Suprapubic skin (tissue), 4 donors: ENCODE data around the gene DAO. TPM values are rescaled to one million over a fixed set of nuclear protein-coding genes. Genes with fewer than 3 reads are reported as not detected.

ENCODE experiments used
- DNase-seq, 2 donors: peaks; one replicate each; pipeline ENCODE4 v3.0.0-alpha.2; 2019; ENCODE audit warnings: low spot score in 2 of 2
- H3K27ac ChIP-seq: fragments of 200-600 bp; sonication (generic); one replicate; pipeline ENCODE4 v1.5.1; 2019
- H3K27me3 ChIP-seq: fragments of 200-600 bp; sonication (generic); one replicate; pipeline ENCODE4 v1.5.1; 2019
- H3K36me3 ChIP-seq: fragments of 200-600 bp; sonication (generic); one replicate; pipeline ENCODE4 v1.5.1; 2019
- H3K4me1 ChIP-seq: fragments of 200-600 bp; sonication (generic); one replicate; pipeline ENCODE4 v1.5.1; 2019
- H3K4me3 ChIP-seq: fragments of 200-600 bp; sonication (generic); one replicate; pipeline ENCODE4 v1.5.1; 2019; ENCODE audit warnings: mild to moderate bottlenecking
- H3K9me3 ChIP-seq: fragments of 200-600 bp; sonication (generic); one replicate; pipeline ENCODE4 v1.5.1; 2019
- CTCF ChIP-seq, 2 donors: fragments of 200-600 bp in 1 of 2; fragments of 450-650 bp in 1 of 2; sonication (generic) in 1 of 2; IDR thresholded peaks; one replicate each; pipeline ENCODE4 v1.5.1; 2016 to 2019; ENCODE audit warnings: antibody characterized with exemption in 2 of 2, mild to moderate bottlenecking in 1 of 2, moderate library complexity in 1 of 2
- EP300 ChIP-seq: sonication (generic); formaldehyde crosslinking; IDR thresholded peaks from one replicate; pipeline ENCODE4 v1.6.1; 2017; ENCODE audit warnings: antibody characterized with exemption
- POLR2A ChIP-seq, 2 donors: fragments of 450-650 bp; IDR thresholded peaks; one replicate each; pipeline ENCODE4 v1.6.1; 2017; ENCODE audit warnings: antibody characterized with exemption in 2 of 2, mild to moderate bottlenecking in 2 of 2, moderate library complexity in 2 of 2
- POLR2AphosphoS5 ChIP-seq, 3 donors: sonication (generic); formaldehyde crosslinking; IDR thresholded peaks; one replicate each; pipeline ENCODE4 v1.6.1; 2017; ENCODE audit warnings: antibody characterized with exemption in 3 of 3
- WGBS: methylation state at CpG from one replicate; pipeline ENCODE4 v1.1.5; 2018; 5-methylcytosine and 5-hydroxymethylcytosine counted together
- total RNA-seq, 4 donors: library from RNA; depleted of rRNA; stranded (reverse); fragments of >200 nt; gene quantifications; one replicate each; pipeline ENCODE4 v1.1.0, GENCODE V29; 2016

The DAO gene
- total RNA-seq, 4 donors from 2014 or later: not detected

- Histone ChIP-seq H3K9me3 (no peaks in the 10 kb centered on the region), H3K27me3 (no peaks in the 10 kb centered on the region), H3K4me1 (no peaks in the 10 kb centered on the region), H3K4me3 (no peak overlapping the region), H3K36me3 (no peaks in the 10 kb centered on the region), H3K27ac (no peak overlapping the region)
- TF ChIP-seq POLR2AphosphoS5 (IDR thresholded peaks at IDR 0.05) (no peak), POLR2A (IDR thresholded peaks at IDR 0.05) (no peak), EP300 (no peak), CTCF (IDR thresholded peaks at IDR 0.05) (no peak)
- DNase-seq: no peak
- 92% methylated on average over 1 of the region's 2 CpGs for WGBS
Observed at GRCh38 chr12:108890208-108890607, 10.3 kb downstream of the DAO start.

GRCh38 chr12:108895220-108895802, 15.4 kb downstream of the DAO start:
- no peak overlapping the region for H3K4me3 ChIP-seq
- no peak overlapping the region for H3K27ac ChIP-seq
- H3K9me3 ChIP-seq: no peaks in the 10 kb centered on the region
- 72% methylated on average over 5 of the region's 5 CpGs for WGBS
- peaks cover 6% of the 10 kb centered on the region for H3K27me3 ChIP-seq
- no peaks in the 10 kb centered on the region for H3K36me3 ChIP-seq
- H3K4me1 ChIP-seq: no peaks in the 10 kb centered on the region
- no peak for DNase-seq
- no peak for TF ChIP-seq EP300
- no peak for TF ChIP-seq CTCF (IDR thresholded peaks at IDR 0.05)
- TF ChIP-seq POLR2A (IDR thresholded peaks at IDR 0.05): no peak

- DNase-seq: no peak
- peaks cover 11% of the 10 kb centered on the region for H3K27me3 ChIP-seq
- no peaks in the 10 kb centered on the region for H3K4me1 ChIP-seq
- H3K36me3 ChIP-seq: no peaks in the 10 kb centered on the region
- TF ChIP-seq CTCF (IDR thresholded peaks at IDR 0.05) (no peak), EP300 (no peak), POLR2AphosphoS5 (IDR thresholded peaks at IDR 0.05) (no peak), POLR2A (IDR thresholded peaks at IDR 0.05) (no peak)
- no peak overlapping the region for H3K4me3 ChIP-seq
- 28% methylated on average over 8 of the region's 8 CpGs for WGBS
- H3K27ac ChIP-seq: no peak overlapping the region
- H3K9me3 ChIP-seq: no peaks in the 10 kb centered on the region
Observed at GRCh38 chr12:108896336-108896735, 16.4 kb downstream of the DAO start.

- DNase-seq: no peak
- no peaks in the 10 kb centered on the region for H3K9me3 ChIP-seq
- H3K4me3 ChIP-seq: no peak overlapping the region
- H3K27me3 ChIP-seq: peaks cover 11% of the 10 kb centered on the region
- whole genome bisulfite sequencing: 88% methylated on average over 4 of the region's 4 CpGs
- no peak overlapping the region for H3K27ac ChIP-seq
- no peaks in the 10 kb centered on the region for H3K4me1 ChIP-seq
- H3K36me3 ChIP-seq: no peaks in the 10 kb centered on the region
- no peak for TF ChIP-seq EP300
Observed at GRCh38 chr12:108896817-108897216, 16.9 kb downstream of the DAO start.

GRCh38 chr12:108899145-108899544, 19.3 kb downstream of the DAO start:
- TF ChIP-seq POLR2AphosphoS5 (IDR thresholded peaks at IDR 0.05): no peak
- TF ChIP-seq CTCF (IDR thresholded peaks at IDR 0.05): no peak
- no peak for TF ChIP-seq POLR2A (IDR thresholded peaks at IDR 0.05)
- no peak for TF ChIP-seq EP300
- H3K27ac ChIP-seq: no peak overlapping the region
- H3K4me1 ChIP-seq: no peaks in the 10 kb centered on the region
- H3K27me3 ChIP-seq: peaks cover 11% of the 10 kb centered on the region
- DNase-seq: no peak
- no peaks in the 10 kb centered on the region for H3K9me3 ChIP-seq
- 80% methylated on average over 5 of the region's 5 CpGs for WGBS
- no peak overlapping the region for H3K4me3 ChIP-seq
- no peaks in the 10 kb centered on the region for H3K36me3 ChIP-seq

GRCh38 chr12:108905725-108906124, 25.8 kb downstream of the DAO start:
- no peaks in the 10 kb centered on the region for H3K36me3 ChIP-seq
- no peaks in the 10 kb centered on the region for H3K4me1 ChIP-seq
- H3K27ac ChIP-seq: no peak overlapping the region
- DNase-seq: no peak
- H3K27me3 ChIP-seq: peaks cover 5% of the 10 kb centered on the region
- TF ChIP-seq CTCF (IDR thresholded peaks at IDR 0.05): no peak
- TF ChIP-seq POLR2AphosphoS5 (IDR thresholded peaks at IDR 0.05): no peak
- TF ChIP-seq POLR2A (IDR thresholded peaks at IDR 0.05): no peak
- TF ChIP-seq EP300: no peak
- WGBS: 74% methylated on average over 5 of the region's 5 CpGs
- H3K4me3 ChIP-seq: no peak overlapping the region
- H3K9me3 ChIP-seq: no peaks in the 10 kb centered on the region
